ENCODE measurements around the gene LDHA. TPM values are rescaled to one million over a fixed set of nuclear protein-coding genes. Genes with fewer than 3 reads are reported as not detected.
A peak's percentile ranks its signal among the peaks of the same experiment; 100 is the strongest.

LDHA gene
- total RNA-seq, 1 donor from 2014 or later = 852 TPM

DNA sequence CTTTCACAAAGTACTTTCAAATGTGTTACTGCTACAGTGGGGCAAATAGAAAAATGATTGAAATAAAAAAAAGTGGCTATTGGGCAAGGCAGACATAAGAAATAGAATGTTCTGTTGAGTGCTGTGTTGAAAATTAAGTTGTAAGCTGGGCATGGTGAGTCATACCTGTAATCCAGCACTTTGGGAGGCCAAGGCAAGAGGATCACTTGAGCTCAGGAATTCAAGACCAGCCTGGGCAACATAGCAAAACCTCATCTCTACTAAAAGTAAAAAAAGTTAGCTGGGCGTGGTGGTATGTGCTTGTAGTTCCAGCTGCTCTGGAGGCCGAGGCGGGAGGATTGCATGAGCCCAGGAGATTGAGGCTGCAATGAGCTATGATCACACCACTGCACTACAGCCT lies 26.9 kb upstream of the LDHA start:
- DNase-seq (ENCODE audit: low read depth) = no peak
- no peak overlapping the region for H3K9ac ChIP-seq (ENCODE audit: low read length)

DNA sequence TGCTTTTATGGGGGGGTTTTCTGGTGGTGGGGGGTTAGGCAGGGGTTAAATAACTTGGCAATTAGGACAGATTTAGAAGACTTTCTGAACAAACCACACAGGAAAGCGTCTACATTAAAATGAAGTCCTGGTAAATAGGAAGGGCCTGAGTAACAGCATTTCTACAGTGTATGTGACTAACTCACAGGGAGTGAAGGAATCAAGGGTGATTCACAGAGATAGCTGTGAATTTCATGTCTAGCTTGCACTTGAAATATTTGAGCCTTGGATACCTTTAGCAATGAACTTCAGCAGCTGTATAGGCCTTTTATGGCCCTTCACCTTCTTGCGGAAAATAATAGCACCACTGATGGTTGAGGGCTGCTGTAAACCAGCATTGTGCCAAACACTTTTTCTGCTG lies 26.1 kb upstream of the LDHA start:
- Histone ChIP-seq H3K27me3 (ENCODE audit: insufficient read depth, low read length) (no peaks in the 10 kb centered on the region), H3K27ac (ENCODE audit: low read depth, low read length) (peak overlapping the region; percentile 29), H3K4me1 (ENCODE audit: insufficient read depth, low read length) (peaks cover 6% of the 10 kb centered on the region), H2AFZ (ENCODE audit: low read depth, low read length) (no peak overlapping the region), H3K9ac (ENCODE audit: low read length) (no peak overlapping the region), H3K4me3 (ENCODE audit: insufficient read depth, low read depth, low read length) (no peak overlapping the region), H3K4me2 (ENCODE audit: low read length) (peak overlapping the region; percentile 20), H3K79me2 (ENCODE audit: insufficient read depth, low read length) (no peaks in the 10 kb centered on the region), H4K20me1 (ENCODE audit: insufficient read depth, low read length) (no peaks in the 10 kb centered on the region), H3K36me3 (ENCODE audit: insufficient read depth, low read length) (peaks cover 24% of the 10 kb centered on the region), H3K9me3 (ENCODE audit: insufficient read depth, low read depth, low read length) (no peaks in the 10 kb centered on the region)
- Mint-ChIP-seq H3K27ac (ENCODE audit: unreplicated experiment) (peak overlapping the region; percentile 43), H3K27me3 (ENCODE audit: low read depth, unreplicated experiment) (no peaks in the 10 kb centered on the region), H3K4me1 (ENCODE audit: low read depth, unreplicated experiment) (peaks cover 19% of the 10 kb centered on the region), H3K9me3 (ENCODE audit: unreplicated experiment) (no peaks in the 10 kb centered on the region), H3K36me3 (ENCODE audit: low read depth, unreplicated experiment) (peaks cover 2% of the 10 kb centered on the region), H3K4me3 (ENCODE audit: unreplicated experiment) (no peak overlapping the region)
- peak; percentile 68 for FAIRE-seq
- DNase-seq (ENCODE audit: low read depth) = peak; percentile 64
- TF ChIP-seq, protein P1, sequence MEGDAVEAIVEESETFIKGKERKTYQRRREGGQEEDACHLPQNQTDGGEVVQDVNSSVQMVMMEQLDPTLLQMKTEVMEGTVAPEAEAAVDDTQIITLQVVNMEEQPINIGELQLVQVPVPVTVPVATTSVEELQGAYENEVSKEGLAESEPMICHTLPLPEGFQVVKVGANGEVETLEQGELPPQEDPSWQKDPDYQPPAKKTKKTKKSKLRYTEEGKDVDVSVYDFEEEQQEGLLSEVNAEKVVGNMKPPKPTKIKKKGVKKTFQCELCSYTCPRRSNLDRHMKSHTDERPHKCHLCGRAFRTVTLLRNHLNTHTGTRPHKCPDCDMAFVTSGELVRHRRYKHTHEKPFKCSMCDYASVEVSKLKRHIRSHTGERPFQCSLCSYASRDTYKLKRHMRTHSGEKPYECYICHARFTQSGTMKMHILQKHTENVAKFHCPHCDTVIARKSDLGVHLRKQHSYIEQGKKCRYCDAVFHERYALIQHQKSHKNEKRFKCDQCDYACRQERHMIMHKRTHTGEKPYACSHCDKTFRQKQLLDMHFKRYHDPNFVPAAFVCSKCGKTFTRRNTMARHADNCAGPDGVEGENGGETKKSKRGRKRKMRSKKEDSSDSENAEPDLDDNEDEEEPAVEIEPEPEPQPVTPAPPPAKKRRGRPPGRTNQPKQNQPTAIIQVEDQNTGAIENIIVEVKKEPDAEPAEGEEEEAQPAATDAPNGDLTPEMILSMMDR (IDR thresholded peaks at IDR 0.05; ENCODE audit: insufficient read depth, low read depth, low read length) = no peak

More for the DNA sequence above, 26.9 kb upstream of the LDHA start:
- no peaks in the 10 kb centered on the region for H3K79me2 ChIP-seq (ENCODE audit: insufficient read depth, low read length)
- FAIRE-seq = no peak
- no peak for TF ChIP-seq EZH2 (IDR thresholded peaks at IDR 0.05; ENCODE audit: insufficient read depth, low read length)
- TF ChIP-seq, protein P1 (IDR thresholded peaks at IDR 0.05; ENCODE audit: insufficient read depth, low read depth, low read length) = no peak
- no peaks in the 10 kb centered on the region for H4K20me1 ChIP-seq (ENCODE audit: insufficient read depth, low read length)
- Mint-ChIP-seq H3K27me3 (ENCODE audit: low read depth, unreplicated experiment) (no peaks in the 10 kb centered on the region), H3K4me1 (ENCODE audit: low read depth, unreplicated experiment) (peaks cover 19% of the 10 kb centered on the region), H3K9me3 (ENCODE audit: unreplicated experiment) (no peaks in the 10 kb centered on the region), H3K36me3 (ENCODE audit: low read depth, unreplicated experiment) (peaks cover 2% of the 10 kb centered on the region), H3K27ac (ENCODE audit: unreplicated experiment) (no peak overlapping the region), H3K4me3 (ENCODE audit: unreplicated experiment) (no peak overlapping the region)
- peaks cover 28% of the 10 kb centered on the region for H3K36me3 ChIP-seq (ENCODE audit: insufficient read depth, low read length)
- H3K4me3 ChIP-seq (ENCODE audit: insufficient read depth, low read depth, low read length) = no peak overlapping the region
- no peak overlapping the region for H3K4me2 ChIP-seq (ENCODE audit: low read length)
- H2AFZ ChIP-seq (ENCODE audit: low read depth, low read length) = no peak overlapping the region
- H3K4me1 ChIP-seq (ENCODE audit: insufficient read depth, low read length) = peaks cover 6% of the 10 kb centered on the region
- H3K27ac ChIP-seq (ENCODE audit: low read depth, low read length) = no peak overlapping the region
- H3K9me3 ChIP-seq (ENCODE audit: insufficient read depth, low read depth, low read length) = no peaks in the 10 kb centered on the region
- no peaks in the 10 kb centered on the region for H3K27me3 ChIP-seq (ENCODE audit: insufficient read depth, low read length)

DNA sequence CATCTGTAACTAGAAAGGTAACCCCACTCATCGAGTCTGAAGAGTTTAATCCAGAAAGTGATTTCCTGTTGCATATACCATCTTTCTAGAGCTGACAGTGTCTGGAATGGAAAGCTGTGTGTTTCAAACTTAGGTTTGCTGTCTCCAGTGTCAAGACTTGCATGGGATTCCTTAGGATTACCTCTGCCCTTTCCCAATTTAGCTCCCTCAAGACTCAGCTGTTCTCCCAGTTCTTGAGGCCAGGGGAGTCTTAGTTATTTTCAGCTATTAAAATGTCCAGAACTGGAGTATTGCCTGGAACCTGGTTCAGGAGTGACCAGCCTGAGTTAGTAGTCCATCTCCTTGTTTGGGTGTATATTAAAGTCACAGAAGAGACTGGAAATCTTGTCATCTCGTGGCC lies 25.0 kb upstream of the LDHA start:
- peaks cover 2% of the 10 kb centered on the region for H3K36me3 Mint-ChIP-seq (ENCODE audit: low read depth, unreplicated experiment)

More for the DNA sequence above, 25.0 kb upstream of the LDHA start:
- H3K27me3 Mint-ChIP-seq (ENCODE audit: low read depth, unreplicated experiment) = no peaks in the 10 kb centered on the region
- FAIRE-seq = no peak
- peak overlapping the region; percentile 53 for H3K27ac Mint-ChIP-seq (ENCODE audit: unreplicated experiment)
- Histone ChIP-seq H2AFZ (ENCODE audit: low read depth, low read length) (no peak overlapping the region), H3K79me2 (ENCODE audit: insufficient read depth, low read length) (no peaks in the 10 kb centered on the region), H3K4me1 (ENCODE audit: insufficient read depth, low read length) (peaks cover 6% of the 10 kb centered on the region), H4K20me1 (ENCODE audit: insufficient read depth, low read length) (no peaks in the 10 kb centered on the region), H3K27ac (ENCODE audit: low read depth, low read length) (no peak overlapping the region), H3K4me2 (ENCODE audit: low read length) (no peak overlapping the region), H3K27me3 (ENCODE audit: insufficient read depth, low read length) (no peaks in the 10 kb centered on the region), H3K9ac (ENCODE audit: low read length) (no peak overlapping the region), H3K36me3 (ENCODE audit: insufficient read depth, low read length) (peaks cover 13% of the 10 kb centered on the region), H3K4me3 (ENCODE audit: insufficient read depth, low read depth, low read length) (no peak overlapping the region), H3K9me3 (ENCODE audit: insufficient read depth, low read depth, low read length) (no peaks in the 10 kb centered on the region)
- no peaks in the 10 kb centered on the region for H3K9me3 Mint-ChIP-seq (ENCODE audit: unreplicated experiment)
- peaks cover 19% of the 10 kb centered on the region for H3K4me1 Mint-ChIP-seq (ENCODE audit: low read depth, unreplicated experiment)
- DNase-seq (ENCODE audit: low read depth) = no peak
- H3K4me3 Mint-ChIP-seq (ENCODE audit: unreplicated experiment) = no peak overlapping the region
- TF ChIP-seq, protein P1 (IDR thresholded peaks at IDR 0.05; ENCODE audit: insufficient read depth, low read depth, low read length) = no peak
- TF ChIP-seq EZH2 (IDR thresholded peaks at IDR 0.05; ENCODE audit: insufficient read depth, low read length) = no peak

Measured in astrocyte (in vitro differentiated cells and primary cell).